Measurements from ENCODE around the gene PEPD.

The PEPD gene

DNA sequence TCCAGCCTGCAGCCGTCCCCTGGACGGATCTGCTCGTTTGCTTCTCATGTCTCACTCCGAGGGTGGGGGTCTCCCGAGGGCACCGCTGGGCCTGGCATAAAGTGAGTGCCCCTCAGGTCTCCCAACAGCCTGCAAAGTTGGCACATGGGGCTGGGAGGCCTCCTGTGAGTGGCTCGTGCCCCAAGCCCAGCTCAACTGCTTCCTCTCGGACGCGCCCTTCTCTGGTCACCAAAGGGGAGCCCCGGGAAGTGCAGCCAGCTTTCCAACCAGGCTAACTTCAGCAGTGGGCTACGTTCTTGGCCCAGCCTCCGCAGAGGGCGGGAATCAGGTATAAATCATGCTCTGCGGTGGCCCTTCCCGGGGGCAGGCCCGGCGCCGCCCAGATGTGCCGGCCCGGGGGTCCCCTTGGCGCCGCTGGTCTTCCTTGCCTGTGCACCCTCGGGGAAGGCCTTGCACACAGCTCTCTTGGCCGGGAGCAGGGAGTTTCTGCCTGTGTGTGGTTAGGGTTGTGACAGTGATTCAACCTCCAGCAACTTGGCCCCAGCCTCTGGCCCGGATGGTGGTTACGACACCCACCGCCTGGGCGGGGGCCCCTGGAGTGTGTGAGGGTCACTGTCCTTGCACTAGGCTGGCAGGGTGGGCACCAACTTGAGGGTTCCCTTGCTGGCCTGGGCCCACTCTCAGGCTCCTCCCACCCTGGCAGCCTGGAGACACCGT is 127.4 kb downstream of the PEPD start:
- no peak overlapping the region for H3K27ac ChIP-seq
- no peak for TF ChIP-seq ZFX (IDR thresholded peaks at IDR 0.05; ENCODE audit: borderline replicate concordance)
- TF ChIP-seq, protein P1, sequence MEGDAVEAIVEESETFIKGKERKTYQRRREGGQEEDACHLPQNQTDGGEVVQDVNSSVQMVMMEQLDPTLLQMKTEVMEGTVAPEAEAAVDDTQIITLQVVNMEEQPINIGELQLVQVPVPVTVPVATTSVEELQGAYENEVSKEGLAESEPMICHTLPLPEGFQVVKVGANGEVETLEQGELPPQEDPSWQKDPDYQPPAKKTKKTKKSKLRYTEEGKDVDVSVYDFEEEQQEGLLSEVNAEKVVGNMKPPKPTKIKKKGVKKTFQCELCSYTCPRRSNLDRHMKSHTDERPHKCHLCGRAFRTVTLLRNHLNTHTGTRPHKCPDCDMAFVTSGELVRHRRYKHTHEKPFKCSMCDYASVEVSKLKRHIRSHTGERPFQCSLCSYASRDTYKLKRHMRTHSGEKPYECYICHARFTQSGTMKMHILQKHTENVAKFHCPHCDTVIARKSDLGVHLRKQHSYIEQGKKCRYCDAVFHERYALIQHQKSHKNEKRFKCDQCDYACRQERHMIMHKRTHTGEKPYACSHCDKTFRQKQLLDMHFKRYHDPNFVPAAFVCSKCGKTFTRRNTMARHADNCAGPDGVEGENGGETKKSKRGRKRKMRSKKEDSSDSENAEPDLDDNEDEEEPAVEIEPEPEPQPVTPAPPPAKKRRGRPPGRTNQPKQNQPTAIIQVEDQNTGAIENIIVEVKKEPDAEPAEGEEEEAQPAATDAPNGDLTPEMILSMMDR (IDR thresholded peaks at IDR 0.05) = no peak

DNA sequence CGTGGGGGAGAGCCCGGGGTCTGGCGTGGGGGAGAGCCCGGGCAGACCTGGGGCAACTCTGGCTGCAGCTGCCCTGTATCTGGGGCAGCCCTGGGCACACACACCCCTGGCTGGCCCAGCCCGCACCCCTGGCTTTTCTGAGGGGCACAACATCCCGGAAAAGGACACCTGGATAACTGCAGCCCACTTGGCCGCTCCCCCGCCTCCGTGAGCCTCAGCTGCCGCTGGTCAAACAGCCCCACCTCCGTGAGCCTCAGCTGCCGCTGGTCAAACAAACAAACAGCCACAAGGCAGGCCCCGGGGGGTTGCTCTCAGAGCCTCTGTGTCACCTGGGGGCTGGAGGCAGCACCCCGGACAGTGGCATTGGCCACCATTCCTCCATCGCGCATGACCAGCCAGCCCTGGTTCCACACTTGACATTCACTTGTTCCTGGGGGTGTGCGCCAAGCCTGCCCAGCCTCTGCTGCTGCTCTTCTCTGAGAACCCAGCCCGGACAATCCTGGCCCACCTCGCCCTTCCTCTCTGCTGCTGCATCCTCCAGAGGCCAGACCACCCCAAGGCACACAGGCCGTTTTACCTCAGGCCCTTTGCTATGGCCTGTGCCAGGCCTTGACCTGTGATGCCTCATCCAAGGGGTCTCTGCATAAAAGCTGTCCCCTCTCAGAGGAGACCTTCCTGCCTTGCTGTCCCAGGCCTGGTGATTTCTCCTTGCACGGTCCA is 128.1 kb downstream of the PEPD start:
- H3K27ac ChIP-seq = no peak overlapping the region

DNA sequence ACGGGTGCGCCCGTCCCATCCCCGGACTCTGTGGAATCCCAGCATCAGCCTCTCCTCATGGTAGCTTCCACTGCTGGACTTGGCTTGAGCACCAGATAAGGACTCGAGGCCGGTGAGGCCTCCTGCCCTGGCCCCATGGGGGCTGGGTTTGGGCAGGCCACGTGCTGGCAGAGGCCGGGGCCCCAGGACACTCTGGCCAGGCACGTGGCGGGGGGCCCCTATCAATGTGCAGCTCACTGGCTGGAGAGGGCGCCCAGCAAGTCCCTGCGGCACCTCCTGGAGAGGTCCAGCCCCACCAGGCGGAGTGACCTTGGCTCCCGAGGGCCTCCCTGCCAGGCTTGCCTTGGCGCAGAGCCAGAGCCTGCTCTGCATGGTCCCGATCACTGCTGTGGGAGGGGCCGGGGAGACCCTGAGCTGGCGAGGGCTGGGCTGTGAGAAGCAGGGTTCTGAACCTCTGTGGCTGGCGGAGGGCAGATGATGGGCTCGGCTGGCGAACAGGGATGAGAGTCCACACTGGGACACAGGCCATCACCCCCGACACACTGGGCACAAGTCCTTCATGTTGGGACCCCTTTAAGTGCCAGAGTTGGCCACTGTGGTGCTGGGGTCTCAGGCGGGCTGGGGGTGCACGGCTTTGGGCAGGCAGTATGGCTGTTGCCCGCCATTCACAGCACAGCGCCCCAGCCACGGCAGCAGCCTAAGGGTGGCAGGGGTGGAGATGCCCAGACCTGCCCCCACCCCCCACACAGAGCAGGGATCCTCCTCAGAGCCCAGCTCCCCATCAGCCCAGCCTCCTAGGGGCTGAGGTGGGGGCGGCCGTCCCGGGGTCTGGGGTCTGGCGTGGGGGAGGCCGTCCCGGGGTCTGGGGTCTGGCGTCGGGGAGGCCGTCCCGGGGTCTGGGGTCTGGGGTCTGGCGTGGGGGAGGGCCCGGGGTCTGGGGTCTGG is 129.0 kb downstream of the PEPD start:
- H3K27ac ChIP-seq = no peak overlapping the region
- TF ChIP-seq, protein P1 (IDR thresholded peaks at IDR 0.05) = no peak
- no peak for TF ChIP-seq ZFX (IDR thresholded peaks at IDR 0.05; ENCODE audit: borderline replicate concordance)

More for the DNA sequence above, 128.1 kb downstream of the PEPD start:
- TF ChIP-seq ZFX (IDR thresholded peaks at IDR 0.05; ENCODE audit: borderline replicate concordance) = no peak
- TF ChIP-seq, protein P1 (IDR thresholded peaks at IDR 0.05) = no peak

DNA sequence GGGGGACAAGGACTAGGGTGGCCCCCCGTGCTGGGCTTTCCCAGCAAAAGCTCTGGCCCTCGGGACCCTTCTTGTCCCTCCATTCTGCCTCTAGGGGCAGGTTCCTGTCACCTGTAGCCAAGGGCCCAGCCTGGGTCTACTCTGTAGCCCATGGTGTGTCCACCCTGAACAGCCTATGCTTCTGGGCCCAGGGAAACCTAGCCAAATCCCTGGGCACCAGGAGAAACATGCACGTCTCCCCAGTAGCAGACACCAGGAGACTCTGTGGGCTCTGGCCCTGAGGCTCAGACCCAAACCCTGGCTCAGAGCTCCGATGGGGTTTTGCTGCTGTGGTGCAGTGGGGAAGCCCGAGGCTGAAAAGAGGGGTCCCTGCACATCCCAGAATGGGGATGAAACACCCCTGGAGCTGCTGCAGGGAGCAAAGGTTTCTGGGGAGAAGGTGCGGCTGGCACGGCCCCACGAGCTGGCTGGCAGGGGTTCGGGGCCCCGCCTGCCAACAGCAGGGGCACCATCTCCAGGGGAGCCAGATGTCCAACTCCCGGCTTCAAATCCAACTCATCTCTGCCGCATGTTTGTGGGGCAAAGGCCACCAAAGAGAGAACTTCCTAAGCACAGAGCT is 129.9 kb downstream of the PEPD start:
- H3K27ac ChIP-seq = no peak overlapping the region
- TF ChIP-seq, protein P1 (IDR thresholded peaks at IDR 0.05) = no peak
- TF ChIP-seq ZFX (IDR thresholded peaks at IDR 0.05; ENCODE audit: borderline replicate concordance) = no peak

DNA sequence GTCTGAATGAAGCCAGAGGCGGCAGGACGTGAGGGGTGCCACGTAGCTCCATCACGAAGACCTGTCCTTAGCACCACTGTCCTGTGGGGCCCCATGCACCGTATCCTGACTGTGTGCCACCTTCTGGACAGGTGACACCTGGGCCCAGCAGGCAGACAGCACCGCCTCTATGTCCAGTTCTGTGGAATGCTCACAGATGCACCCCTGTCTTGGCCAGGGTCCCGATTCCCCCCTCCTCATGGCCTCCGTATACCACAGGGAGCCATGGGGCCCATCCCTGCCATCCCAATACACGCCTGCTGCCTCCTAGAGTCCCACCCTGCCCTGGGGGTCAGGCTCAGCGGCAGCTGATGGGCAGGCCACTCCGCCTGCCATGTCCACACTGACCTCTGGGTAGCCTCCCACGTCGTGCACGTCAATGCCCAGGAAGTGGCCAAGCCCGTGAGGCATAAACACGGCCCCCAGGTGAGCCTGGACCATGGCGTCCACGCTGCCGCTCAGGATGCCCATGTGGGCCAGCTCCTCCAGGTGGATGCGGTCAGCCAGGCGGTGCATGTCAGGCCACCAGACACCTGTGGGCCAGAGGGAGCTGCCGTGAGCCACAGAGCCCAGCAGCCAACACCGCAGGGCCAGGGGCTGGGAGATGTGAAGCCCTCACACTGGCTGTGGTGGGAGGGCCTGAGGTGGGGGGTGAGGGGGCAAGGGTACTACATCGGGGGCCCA is 130.5 kb downstream of the PEPD start:
- no peak overlapping the region for H3K27ac ChIP-seq
- TF ChIP-seq, protein P1 (IDR thresholded peaks at IDR 0.05) = no peak
- TF ChIP-seq ZFX (IDR thresholded peaks at IDR 0.05; ENCODE audit: borderline replicate concordance) = no peak

DNA sequence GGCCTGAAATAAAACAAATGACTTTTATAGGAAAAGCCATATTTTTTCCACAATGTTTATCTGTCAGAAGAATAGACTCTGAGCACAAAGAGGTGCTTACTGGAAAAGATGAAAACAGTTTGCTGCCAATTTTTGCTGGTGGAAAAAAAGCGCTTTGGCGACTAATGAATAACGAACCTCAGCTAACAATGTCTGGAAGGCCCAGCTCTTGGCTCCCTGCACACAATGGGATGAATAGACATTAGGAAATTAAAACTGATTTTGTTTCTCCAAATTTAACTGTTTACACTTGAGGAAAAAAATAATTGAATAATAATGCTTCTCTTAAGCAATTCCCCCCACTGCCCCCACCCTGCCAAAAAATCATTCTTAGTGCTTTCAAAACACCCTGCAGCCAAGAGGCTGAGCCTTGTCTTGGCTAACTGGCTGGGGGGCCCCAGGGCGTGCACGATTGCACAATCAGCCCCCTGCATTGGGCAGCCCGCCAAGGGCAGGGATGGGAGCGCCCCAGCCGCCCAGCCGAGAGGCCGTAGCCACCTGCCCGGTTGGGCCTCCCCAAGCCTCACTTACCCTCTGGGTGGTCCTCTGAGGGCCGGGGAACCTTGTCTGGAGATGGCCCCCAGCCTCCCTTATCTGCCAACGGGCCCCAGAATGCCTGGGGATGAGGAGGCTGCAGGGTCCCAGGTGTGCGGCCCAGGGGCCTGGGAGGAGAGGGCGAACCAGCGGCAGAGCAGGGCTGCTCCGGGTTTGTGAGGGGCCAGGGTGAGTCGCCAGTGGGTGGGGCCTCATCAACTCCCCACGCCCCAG is 131.3 kb downstream of the PEPD start:
- no peak overlapping the region for H3K27ac ChIP-seq

More for the DNA sequence above, 131.3 kb downstream of the PEPD start:
- no peak for TF ChIP-seq ZFX (IDR thresholded peaks at IDR 0.05; ENCODE audit: borderline replicate concordance)
- TF ChIP-seq, protein P1 (IDR thresholded peaks at IDR 0.05) = no peak
